NCI-H345 treated with DMSO at 0.1 percent for 48 hours (cell line): ENCODE measurements around the gene ADAMTS8.

ENCODE experiments used
- DNase-seq: peaks from one replicate; lab custom pipeline; 2025; ENCODE audit not compliant: unreplicated experiment; lab: John Stamatoyannopoulos, UW

Gene ADAMTS8, protein sequence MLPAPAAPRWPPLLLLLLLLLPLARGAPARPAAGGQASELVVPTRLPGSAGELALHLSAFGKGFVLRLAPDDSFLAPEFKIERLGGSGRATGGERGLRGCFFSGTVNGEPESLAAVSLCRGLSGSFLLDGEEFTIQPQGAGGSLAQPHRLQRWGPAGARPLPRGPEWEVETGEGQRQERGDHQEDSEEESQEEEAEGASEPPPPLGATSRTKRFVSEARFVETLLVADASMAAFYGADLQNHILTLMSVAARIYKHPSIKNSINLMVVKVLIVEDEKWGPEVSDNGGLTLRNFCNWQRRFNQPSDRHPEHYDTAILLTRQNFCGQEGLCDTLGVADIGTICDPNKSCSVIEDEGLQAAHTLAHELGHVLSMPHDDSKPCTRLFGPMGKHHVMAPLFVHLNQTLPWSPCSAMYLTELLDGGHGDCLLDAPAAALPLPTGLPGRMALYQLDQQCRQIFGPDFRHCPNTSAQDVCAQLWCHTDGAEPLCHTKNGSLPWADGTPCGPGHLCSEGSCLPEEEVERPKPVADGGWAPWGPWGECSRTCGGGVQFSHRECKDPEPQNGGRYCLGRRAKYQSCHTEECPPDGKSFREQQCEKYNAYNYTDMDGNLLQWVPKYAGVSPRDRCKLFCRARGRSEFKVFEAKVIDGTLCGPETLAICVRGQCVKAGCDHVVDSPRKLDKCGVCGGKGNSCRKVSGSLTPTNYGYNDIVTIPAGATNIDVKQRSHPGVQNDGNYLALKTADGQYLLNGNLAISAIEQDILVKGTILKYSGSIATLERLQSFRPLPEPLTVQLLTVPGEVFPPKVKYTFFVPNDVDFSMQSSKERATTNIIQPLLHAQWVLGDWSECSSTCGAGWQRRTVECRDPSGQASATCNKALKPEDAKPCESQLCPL

DNA sequence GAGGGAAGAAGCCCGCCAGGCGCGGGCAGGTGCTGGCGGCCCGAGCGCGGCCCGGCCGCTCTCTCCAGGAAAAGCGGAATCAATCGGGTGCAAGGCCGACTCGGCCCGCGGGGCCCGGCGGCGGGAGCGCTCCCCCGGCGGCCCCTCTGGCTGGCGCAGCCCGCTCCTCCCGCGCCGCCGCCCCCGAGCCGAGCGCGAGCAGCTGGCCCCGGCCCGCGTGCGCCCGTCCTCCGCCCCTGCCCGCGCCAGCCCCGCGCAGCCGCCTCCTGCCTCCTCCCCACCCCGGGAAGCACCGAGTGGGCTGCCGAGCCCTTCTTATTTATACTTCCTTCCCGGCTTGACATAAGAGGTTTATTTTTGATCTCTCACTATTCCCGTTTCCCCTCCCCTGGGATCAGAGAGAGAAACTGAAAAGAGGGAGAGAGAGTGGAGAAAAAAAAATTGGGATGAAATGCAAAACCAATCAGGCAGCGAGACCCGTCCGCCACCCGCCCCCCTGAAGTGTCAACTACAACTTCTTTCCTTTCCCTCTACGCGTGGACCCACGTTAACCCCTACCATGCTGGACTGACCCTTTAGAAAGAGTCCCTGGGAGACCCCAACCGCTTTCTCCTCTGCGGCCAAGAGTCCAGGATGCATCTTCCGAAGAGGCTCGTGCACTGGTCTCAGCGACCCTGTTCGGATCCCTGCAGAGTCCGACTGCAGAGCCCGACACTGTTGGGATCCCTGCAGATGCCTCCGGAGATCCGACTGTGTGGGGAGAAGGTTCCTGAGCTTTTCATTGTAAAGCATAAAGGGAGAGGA, at the start of gene ADAMTS8:
TSS of gene ADAMTS8 (minus strand) at position 294 of the 804 bp plus-strand sequence. CDS start 323 bp downstream, outside the sequence.
- DNase-seq = no peak

DNA sequence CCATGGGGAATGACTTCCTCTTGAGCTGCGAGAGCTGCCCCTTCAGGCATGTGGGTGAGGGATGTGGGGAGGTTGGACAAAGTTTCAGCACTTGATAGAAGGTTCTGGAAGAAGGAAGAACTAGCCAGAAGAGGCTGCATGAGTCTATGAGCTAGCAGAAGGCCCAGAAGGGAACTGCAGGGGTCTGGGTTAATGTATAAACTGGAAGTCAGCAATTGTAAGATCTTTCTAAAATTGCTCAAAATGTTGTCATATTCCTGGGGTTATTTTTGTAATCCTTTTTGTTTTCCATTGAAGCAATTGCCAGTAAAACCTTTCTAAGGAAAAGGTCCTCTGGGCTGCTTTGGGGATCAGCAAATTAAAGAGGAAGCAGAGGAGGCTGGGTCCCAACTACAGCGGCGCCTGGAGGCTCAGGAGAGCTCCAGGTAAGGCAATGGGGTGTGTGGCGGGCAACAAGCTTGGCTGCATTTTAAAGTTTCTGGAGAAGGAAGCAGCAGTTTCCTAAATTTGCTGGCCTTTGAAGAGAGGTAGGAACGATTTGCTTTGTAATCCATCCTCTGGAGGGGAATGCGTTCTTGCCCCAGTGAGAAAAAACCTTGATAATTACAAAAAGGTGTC, 49.3 kb upstream of the ADAMTS8 start:
- no peak for DNase-seq

DNA sequence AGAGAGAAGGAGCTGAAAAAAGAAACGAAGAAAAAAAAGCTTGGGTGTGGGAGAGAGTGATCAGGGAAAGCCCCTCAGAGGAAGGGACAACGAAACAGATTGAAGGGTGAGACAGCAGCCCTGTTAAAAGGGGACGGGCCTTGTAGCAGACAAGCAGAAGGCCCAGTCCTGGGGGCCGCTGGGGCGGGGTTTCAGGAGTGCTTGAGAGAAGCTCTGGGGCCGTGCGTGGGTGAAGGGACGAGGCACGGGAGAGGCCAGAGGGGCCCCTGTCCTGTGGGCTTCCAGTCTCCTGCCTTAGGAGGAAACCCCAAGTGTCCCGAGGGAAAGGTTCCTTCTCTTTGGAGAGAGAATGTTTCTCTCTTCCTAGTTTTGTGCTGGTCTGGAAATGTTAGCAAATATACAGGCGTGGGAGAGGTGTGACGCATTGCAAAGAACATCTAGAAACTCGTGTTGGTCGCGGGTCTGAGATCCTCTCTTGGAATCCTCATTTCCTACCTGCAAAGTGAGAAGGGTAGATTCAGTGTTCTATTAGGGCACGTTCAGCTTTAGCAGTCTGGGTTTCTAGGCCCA, 48.6 kb upstream of the ADAMTS8 start:
- no peak for DNase-seq

DNA sequence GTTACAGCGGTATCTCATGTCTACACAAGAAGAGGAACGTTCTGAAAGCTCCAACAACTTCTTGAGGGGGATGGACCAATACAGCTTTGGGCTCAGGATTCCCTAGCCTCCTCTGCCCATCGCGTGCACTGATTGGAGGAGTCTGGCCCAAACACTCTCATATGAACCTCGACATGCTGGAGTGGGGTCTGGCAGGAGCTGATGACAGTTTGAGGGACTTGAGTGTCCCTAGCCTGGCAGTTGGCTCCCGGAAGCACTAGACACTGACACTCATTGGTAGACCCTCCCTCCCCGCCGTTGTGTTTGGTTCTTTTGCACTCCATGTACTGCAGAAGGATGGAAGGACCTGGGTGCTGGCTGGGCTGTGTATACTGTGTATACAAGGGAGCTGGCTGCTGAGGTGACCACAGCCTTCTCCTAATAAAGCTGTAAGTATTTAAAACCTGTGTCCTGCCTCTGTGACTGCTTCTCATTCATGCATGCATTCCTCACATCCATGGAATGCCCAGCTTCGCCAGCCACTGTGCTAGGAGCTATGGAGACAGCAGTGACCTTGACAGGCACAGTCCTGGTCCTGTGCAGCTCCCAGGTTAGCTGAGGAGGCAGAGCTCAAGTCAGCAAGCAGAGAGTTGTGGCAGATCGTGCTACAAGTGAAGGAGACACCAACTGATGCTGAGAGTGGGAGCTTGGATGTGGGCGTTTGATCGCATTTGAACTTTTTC, 48.0 kb upstream of the ADAMTS8 start:
- DNase-seq = no peak

DNA sequence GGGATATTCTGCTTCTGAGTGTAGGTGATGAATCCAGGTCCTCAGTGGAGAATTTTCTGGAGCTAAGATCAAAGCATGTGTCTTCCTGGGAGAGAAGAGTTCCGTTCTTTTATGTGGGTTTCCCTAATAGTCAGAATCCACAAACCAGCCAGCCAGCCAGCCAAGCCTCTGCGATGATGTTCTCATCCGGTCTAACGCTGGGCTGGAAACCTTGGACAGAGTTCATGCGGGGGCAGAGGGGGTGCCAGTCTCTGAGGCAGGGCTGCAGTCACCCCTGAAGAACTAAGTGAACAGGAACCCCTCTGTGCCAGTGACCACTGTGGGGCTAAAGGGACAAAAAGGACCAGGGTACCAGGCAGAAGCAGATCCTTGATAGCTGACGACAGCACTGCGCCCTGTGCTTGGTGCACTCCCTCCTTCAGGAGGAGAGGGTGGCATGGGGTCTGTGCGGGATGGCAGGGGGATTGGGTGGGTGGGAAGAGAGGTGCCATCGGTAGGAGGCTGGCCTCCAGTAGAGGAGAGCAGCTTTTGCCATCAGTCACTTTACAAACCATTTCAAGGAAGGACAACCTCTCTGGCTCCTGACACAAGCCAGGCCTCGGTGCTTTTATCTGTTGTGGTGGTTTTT, 47.1 kb upstream of the ADAMTS8 start:
- DNase-seq = no peak

DNA sequence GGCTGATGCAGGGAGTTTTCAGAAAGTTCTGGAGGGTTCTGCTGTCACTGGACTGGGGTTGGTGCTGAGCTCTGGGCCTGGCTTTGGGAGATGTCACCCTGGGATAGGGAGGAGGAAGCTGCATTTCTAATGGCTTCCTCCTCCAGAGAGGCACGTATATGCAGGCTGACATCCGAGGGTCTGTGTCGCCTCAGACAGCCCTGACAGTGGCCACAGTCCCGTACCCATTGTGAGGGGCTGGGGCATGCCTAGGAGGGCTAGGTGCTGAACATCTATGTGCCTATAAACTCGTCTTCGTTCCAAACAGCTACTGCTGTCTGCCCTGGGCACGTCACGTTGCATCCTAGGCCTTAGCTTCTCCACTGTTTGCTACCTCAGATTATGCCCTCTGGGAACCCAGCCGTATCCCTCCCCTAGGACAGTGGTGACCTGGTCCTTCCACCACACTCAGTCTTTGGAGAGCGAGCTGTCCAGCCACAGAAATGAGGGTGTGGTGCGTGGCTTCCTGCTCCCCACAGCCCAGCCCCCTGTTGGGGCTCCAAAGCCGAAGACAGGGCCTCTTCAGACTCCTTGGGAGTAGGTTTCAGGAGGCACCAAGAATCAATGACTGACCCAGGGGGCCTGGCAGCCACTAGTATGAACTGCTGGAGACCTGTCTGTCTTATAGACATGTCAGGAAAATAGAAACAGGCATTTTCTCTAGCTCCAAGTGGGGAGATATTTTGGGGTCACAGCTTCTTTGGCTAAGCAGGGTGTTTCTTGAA, 46.4 kb upstream of the ADAMTS8 start:
- no peak for DNase-seq

DNA sequence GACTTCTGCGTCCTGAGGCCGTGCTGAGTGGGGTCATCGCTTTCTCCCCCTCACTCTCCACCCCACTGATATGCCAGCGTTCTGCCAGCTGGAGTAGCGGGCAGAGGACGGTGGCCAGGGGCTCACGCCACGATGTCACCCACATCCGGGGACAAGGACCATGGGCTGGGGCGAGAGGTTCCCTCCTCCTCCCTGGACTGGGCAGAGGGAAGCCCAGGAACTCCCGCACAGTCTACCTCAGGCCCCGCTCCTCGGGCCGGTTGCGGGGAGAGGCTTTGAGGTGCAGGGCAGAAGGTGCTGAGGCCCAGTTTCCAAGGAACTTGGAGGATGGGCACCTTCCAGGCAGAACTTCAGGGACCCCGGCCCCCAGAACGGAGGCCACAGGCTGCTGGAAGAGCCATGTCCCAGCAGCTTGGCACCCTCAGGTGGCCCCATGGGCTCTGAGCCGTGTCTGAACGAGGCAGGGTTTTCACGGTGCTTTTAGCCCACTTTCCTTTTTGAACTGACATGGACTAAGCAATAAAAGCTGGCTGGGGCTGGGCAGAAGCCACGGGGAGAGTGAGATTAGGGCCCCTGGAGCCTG, 45.5 kb upstream of the ADAMTS8 start:
- no peak for DNase-seq

DNA sequence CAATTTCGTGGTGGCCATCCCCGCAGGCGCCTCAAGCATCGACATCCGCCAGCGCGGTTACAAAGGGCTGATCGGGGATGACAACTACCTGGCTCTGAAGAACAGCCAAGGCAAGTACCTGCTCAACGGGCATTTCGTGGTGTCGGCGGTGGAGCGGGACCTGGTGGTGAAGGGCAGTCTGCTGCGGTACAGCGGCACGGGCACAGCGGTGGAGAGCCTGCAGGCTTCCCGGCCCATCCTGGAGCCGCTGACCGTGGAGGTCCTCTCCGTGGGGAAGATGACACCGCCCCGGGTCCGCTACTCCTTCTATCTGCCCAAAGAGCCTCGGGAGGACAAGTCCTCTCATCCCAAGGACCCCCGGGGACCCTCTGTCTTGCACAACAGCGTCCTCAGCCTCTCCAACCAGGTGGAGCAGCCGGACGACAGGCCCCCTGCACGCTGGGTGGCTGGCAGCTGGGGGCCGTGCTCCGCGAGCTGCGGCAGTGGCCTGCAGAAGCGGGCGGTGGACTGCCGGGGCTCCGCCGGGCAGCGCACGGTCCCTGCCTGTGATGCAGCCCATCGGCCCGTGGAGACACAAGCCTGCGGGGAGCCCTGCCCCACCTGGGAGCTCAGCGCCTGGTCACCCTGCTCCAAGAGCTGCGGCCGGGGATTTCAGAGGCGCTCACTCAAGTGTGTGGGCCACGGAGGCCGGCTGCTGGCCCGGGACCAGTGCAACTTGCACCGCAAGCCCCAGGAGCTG, 44.8 kb upstream of the ADAMTS8 start:
- no peak for DNase-seq

DNA sequence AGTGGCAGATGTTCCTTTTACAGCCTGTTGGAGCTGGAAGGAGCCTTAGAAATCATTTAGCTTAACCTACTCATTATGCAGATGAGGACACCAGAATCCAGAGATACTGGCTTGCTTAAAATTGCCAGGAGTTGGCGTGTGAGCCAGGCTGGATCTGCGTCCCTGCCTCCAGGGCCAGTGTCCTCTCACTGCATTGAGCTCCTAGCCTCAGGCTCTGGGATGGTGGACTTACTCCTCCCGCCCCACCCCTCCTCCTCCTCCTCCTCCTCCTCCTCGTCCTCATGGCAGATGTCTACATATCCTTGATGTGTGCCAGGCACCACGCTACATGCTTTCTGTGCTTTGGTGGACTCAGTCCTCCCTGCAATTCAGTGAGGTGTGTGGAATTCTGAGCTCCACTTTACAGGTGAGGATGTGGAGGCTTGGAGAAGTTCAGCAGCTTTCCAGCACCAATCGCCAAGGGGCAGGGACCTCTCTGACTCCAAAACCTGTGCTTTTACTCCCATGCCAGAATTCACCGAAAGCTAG, 44.1 kb upstream of the ADAMTS8 start:
- no peak for DNase-seq

DNA sequence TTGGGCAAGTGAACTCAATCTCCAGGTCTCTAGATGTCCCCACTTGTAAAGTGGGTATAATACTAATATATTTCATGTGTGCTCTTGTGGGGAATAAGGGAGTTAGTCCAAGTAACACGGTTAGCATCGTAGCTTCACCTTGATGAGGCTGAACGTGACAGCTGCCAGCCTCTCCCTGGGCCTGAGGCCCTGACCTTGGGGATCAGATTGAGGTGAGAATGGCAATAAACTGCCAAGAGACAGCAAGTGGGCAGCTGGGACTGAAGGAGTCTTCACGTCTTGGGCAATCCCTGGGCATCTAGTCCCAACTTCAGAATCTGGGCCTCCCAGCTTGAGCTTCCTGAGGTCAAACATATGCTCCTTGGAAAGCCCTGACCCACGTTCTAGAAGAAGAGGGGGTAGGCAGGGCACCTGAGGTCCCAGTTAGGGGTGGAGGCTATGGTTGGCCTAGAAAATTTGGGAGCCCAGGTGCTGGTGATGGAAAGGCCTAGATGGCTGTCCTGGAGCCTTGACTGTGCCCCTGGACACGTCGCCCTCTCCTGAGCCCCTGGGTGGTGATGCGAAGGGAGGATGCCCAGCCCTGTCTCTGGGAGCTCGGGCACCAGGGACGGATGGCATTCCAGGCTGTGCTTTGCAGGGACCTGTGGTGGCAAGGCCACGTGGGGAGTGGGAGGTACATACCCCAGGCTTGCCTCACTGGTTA, 43.5 kb upstream of the ADAMTS8 start:
- DNase-seq = no peak

DNA sequence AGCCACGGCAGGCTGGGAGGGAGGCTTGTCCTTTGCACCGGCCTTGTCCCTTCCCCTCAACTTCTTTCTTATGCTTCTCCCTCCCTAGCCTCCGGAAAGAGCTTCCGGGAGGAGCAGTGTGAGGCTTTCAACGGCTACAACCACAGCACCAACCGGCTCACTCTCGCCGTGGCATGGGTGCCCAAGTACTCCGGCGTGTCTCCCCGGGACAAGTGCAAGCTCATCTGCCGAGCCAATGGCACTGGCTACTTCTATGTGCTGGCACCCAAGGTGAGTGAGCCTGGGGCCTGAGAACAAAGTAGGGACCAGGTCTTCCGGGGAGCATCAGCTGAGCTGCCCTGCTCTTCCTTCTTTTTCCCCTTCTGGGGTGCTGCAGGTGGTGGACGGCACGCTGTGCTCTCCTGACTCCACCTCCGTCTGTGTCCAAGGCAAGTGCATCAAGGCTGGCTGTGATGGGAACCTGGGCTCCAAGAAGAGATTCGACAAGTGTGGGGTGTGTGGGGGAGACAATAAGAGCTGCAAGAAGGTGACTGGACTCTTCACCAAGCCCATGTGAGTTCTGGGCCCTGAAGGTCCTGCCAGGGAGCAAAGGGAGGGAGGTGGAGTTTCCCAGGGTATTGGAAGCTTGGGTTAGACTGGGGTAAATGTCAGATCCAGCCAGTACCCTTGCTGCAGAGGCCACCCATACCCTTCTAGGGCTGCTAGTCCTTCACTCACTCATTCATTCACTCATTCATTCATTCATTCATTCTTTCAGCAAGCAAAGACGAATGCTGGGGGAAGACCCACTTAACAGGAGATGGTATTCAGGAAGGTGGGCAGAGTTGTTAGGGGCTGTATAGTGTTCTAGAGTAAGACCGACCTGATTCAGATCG, 42.7 kb upstream of the ADAMTS8 start:
- no peak for DNase-seq

DNA sequence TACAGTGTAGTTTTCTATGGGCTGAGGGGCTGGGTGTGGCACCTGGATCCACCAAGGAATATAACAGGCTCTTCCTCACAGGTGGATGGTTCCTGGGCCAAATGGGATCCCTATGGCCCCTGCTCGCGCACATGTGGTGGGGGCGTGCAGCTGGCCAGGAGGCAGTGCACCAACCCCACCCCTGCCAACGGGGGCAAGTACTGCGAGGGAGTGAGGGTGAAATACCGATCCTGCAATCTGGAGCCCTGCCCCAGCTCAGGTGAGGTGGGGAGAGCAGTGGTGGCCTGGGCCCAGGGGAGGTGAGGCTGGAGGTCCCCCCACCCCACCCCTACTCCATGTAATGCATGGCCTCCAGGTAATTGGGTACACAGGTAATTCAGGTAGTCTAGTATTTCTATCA, 40.8 kb upstream of the ADAMTS8 start:
- DNase-seq = no peak

DNA sequence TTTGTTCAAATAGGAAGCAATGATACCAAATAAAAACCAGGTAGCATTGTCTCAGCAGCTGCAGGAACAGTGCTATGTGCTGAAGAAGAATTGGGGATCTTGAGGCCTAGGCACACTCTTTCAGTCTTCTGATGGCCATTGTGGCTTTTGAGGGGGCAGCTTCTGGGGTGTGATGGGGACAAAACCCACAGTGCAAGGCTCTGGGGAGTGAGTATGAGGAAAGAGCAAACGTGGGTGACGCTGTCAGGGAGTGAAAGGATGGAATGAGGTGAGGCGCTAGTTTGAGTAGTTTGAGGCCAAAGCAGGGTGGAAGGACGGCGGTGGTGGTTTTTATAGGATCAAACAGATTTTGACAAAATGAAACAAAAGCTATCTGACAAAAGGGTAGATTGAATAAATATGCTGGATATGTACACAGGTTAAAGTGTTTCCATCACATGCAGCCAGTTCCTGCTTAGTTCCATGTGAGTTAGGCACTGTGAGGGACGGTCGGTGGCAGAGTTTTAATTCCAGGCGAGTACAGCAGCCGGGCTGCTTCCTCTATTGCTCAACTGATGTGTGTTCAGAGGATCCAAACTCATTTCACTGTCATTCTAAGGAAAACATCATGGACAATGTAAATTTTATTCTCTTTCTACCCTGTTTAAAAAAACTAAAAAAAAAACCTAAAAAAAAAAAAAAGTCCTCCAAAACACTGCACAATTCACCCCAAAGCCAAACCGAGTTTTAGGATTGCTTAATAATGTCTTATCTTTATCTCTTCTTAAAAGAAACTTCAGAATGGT, 38.9 kb upstream of the ADAMTS8 start:
- DNase-seq = no peak

DNA sequence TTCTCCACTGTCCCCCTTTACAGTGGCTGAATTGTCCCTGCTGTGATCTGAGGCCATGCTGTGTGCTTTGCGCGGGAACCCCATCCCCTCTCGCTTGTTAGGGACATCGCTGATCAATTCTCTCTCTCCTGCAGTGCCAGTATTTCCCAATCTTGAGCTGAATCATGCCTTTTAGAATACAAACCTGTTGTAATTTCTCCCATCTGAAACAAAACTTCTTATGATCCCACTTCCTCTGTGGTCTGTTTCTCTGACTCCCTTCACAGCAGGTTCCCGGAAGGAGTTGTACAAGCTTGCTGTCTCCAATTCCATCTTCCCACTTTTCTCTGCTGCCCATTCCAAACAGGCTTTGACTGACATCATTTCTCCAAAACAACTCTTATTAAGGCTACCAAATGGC, 36.9 kb upstream of the ADAMTS8 start:
- no peak for DNase-seq

DNA sequence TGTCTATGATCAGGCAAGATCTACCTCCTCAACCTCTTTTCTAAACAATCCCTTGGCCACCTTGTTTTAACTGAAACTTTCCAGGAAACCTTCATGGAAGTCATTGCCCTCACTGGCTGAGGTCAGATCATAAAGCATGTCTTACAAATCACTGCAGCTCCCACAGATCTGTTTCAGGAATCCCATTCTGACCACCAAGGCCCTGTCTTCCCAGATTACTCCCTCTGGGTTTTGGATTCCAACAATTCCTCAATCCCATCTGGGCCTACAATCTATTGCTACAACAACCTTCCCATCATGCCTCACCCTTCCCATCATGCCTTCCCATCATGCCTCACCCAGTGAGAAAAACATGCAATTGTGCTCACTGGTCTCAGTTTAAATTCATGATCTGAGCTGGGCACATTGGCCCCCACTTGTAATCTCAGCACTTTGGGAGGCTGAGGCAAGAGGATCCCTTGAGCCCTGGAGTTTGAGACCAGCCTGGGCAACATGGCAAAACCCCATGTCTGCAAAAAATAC, 35.9 kb upstream of the ADAMTS8 start:
- no peak for DNase-seq
